Measurements from ENCODE around the gene BTRC. TPM values are rescaled to one million over a fixed set of nuclear protein-coding genes. Genes with fewer than 3 reads are reported as not detected.

BTRC gene
- total RNA-seq, 1 donor: 12.6 TPM

DNA sequence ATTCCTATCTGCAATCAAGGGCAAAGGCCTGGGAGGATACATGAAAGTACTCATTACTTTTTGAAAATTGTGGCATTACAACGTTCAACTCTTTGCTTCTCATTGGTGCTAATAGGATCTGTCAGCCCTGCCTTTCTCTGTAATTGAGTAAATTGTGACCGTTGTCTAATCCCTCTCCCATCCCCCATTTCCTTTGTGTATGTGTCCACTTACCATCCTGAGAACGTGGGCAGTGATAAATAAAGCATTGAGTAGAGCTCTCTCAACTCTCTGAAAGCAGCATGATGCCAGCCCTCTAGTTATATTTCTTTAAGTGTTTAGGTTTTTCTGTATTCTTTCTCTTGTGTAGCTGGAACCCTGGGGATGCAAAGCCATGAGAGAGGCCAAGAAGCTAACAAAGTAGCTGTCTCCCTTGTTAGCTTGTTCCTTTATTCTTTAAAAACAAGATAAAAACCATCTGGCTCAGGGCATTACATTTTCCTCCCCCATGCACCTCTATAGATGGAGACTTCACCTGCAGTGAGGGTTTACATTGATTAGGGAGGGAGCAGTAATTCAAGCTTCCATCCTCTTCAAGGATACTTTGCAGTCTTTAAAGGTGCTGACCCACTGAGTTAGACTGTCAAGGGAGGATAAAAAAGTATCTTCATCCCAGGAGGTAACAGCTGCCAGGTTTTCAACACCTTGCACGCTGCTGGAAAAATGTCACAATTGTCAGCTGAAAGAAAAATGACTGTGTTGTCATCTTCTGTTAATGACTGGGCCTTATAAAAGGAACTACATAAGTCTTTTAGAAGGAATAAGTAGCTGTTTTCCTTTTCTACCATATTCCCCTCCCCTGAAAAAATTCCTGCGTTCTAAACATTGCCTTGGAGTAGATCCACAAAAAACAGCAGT is 112.3 kb downstream of the BTRC start:
- TF ChIP-seq, protein P1, sequence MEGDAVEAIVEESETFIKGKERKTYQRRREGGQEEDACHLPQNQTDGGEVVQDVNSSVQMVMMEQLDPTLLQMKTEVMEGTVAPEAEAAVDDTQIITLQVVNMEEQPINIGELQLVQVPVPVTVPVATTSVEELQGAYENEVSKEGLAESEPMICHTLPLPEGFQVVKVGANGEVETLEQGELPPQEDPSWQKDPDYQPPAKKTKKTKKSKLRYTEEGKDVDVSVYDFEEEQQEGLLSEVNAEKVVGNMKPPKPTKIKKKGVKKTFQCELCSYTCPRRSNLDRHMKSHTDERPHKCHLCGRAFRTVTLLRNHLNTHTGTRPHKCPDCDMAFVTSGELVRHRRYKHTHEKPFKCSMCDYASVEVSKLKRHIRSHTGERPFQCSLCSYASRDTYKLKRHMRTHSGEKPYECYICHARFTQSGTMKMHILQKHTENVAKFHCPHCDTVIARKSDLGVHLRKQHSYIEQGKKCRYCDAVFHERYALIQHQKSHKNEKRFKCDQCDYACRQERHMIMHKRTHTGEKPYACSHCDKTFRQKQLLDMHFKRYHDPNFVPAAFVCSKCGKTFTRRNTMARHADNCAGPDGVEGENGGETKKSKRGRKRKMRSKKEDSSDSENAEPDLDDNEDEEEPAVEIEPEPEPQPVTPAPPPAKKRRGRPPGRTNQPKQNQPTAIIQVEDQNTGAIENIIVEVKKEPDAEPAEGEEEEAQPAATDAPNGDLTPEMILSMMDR (IDR thresholded peaks at IDR 0.05; ENCODE audit: insufficient read depth, low read length): no peak
- no peak for DNase-seq (ENCODE audit: low read depth)
- no peak overlapping the region for H3K4me3 ChIP-seq (ENCODE audit: low read depth, low read length)

DNA sequence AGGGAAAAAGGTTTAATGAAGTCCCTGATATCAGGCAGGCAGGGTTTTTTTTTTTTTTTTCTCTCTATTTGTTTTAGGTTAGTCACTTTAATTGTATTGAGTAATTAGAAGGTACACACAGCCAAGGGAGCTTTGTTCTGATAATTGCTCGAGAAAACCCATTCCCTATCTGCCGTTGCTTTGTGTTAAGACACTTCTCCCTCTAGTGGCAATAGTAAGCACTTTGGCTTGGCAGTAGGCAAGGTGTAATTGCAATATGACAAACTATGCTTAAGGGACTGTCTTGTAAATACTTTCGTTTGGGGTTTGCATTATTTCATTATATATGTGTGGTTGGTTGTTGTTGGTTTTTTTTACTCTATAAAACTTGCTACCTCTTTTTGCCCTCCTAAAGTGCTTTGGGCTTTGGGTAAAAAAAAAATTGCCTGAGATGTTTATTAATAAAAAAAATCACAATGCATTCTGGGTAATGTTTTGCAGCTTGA is 113.4 kb downstream of the BTRC start:
- TF ChIP-seq, protein P1 (IDR thresholded peaks at IDR 0.05; ENCODE audit: insufficient read depth, low read length): peak; percentile 97
- no peak overlapping the region for H3K4me3 ChIP-seq (ENCODE audit: low read depth, low read length)
- DNase-seq (ENCODE audit: low read depth): peak; percentile 80

- no peak overlapping the region for H3K4me3 ChIP-seq (ENCODE audit: low read depth, low read length)
- TF ChIP-seq, protein P1 (IDR thresholded peaks at IDR 0.05; ENCODE audit: insufficient read depth, low read length): no peak
- DNase-seq (ENCODE audit: low read depth): no peak
Observed at GRCh38 chr10:101468159-101468558, 114.2 kb downstream of the BTRC start.

DNA sequence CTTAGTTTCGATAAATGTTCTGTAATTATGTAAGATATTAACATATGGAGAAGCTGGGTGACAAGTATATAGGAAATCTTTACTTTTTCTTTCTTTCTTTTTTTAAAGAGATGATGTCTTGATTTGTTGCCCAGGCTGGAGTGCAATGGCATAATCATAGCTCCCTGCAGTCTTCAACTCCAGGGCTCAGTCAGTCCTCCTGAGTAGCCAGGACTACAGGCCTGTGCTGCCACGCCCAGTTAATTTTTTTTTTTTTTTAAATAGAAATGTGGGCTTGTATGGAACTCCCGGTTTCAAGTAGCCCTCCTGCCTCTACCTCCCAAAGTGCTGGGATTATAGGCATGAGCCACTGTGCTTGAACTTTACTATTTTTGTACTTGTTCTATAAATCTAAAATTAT is 122.4 kb downstream of the BTRC start:
- H3K4me3 ChIP-seq (ENCODE audit: low read depth, low read length): no peak overlapping the region
- TF ChIP-seq, protein P1 (IDR thresholded peaks at IDR 0.05; ENCODE audit: insufficient read depth, low read length): no peak
- DNase-seq (ENCODE audit: low read depth): no peak

DNA sequence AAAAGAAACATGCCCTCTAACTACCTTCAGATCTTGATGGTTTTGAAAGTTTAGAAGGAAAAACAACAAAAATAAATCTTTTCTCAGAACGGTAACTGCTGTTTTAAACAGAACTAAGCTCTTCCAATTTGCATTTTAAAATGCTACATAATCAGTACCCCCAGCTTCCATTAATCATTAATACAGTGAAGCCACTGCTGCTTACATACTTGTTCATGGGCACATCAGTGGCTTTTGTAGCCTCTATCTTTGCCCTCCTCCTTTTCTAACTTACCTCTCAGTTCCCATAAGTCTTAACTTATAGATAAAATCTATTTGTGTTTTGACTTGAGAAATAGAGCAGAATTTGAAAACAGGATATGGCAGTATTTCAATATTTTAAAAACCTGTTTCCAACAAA is 125.0 kb downstream of the BTRC start:
- no peak overlapping the region for H3K4me3 ChIP-seq (ENCODE audit: low read depth, low read length)
- TF ChIP-seq, protein P1 (IDR thresholded peaks at IDR 0.05; ENCODE audit: insufficient read depth, low read length): no peak
- no peak for DNase-seq (ENCODE audit: low read depth)

- no peak overlapping the region for H3K4me3 ChIP-seq (ENCODE audit: low read depth, low read length)
- TF ChIP-seq, protein P1 (IDR thresholded peaks at IDR 0.05; ENCODE audit: insufficient read depth, low read length): no peak
- no peak for DNase-seq (ENCODE audit: low read depth)
Observed at GRCh38 chr10:101481256-101481655, 127.3 kb downstream of the BTRC start.
